H1 (cell line): ENCODE results near the gene PPME1. TPM values are rescaled to one million over a fixed set of nuclear protein-coding genes. Genes with fewer than 3 reads are reported as not detected.

Experiments used
- CBX8 ChIP-seq: fragments of 300-800, 300-1000 bp; sonication (generic); IDR thresholded peaks from 2 replicates; pipeline ENCODE4 v1.7.1; 2016; ENCODE audit warnings: low read depth, low read length, borderline replicate concordance
- FOSL1 ChIP-seq: IDR thresholded peaks from 2 replicates; pipeline ENCODE4 v1.6.1; 2011; ENCODE audit warnings: mild to moderate bottlenecking, low read depth, low read length, moderate library complexity; ENCODE audit not compliant: insufficient read depth
- RNF2 ChIP-seq: fragments of 200-900, 300-1000 bp; sonication (generic); IDR thresholded peaks from 2 replicates; pipeline ENCODE4 v1.7.1; 2016; ENCODE audit warnings: borderline replicate concordance, low read depth, mild to moderate bottlenecking, antibody characterized with exemption, low read length; ENCODE audit not compliant: poor library complexity, severe bottlenecking; ENCODE audit errors: missing control alignments
- TEAD4 ChIP-seq: IDR thresholded peaks from 2 replicates; pipeline ENCODE4 v1.6.1; 2012; ENCODE audit warnings: low read depth, low read length, inconsistent platforms, mixed read lengths
- polyA plus RNA-seq, 7 experiments: library from polyadenylated mRNA; depleted of rRNA in 3 of 7; stranded (reverse) in 5 of 7; unstranded in 2 of 7; fragments of >200 nt in 5 of 7; fragments of 200-250 nt in 2 of 7; gene quantifications; 1 replicate in 5 of 7; 2 replicates in 1 of 7; 4 replicates in 1 of 7; pipeline versions ENCODE4 v1.2.1 to v1.2.3, GENCODE V29; 2011 to 2013; ENCODE audit warnings: missing spikeins in 2 of 7, mixed read lengths in 2 of 7
- total RNA-seq: library from RNA; stranded (reverse); fragmentation: NEBNext Ultra II Directional; extraction: Animal tissue kit (Norgen Biotek cat#: 25700); gene quantifications from 2 replicates; pipeline ENCODE4 v1.2.1, GENCODE V29; 2021

The PPME1 gene
- total and polyA plus RNA-seq, 2 of the 8 experiments (the other 6 are each of a cell fraction or from before 2014, with no cell fraction given) = 55.1 to 64.5 TPM

DNA sequence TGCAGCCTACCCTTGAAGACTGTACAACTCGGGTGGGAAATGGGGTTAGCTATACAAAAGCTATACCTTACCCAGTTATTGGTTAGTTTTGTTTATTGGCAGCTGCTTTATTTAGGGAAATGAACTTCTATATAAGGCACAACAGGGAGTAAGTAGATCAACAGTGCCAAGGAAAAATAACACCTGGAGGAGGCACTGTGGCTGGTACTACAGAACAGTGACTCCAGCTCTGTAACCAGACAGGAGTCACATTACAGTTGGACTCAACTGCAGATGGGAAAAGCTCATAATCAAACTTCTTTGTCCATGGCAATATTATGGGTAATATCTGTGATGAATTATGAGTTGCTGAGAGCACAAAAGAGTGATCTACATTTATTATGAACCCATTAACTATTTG lies 126.4 kb downstream of the PPME1 start (continued):
- TF ChIP-seq CBX8 (no peak), FOSL1 (no peak), RNF2 (no peak), TEAD4 (no peak)
